Endodermal cell (in vitro differentiated cells): ENCODE data around the gene PLBD2. TPM values are rescaled to one million over a fixed set of nuclear protein-coding genes. Genes with fewer than 3 reads are reported as not detected.

Source experiments
- DNase-seq: peaks from one replicate; pipeline ENCODE4 v3.0.0-alpha.2; 2017
- H3K27ac ChIP-seq: 2 replicates; pipeline ENCODE4 v1.5.1; 2013; ENCODE audit warnings: mild to moderate bottlenecking, low read depth, low read length, moderate library complexity
- H3K27me3 ChIP-seq: 2 replicates; pipeline ENCODE4 v1.6.1; 2013; ENCODE audit warnings: mild to moderate bottlenecking, low read length, moderate library complexity; ENCODE audit not compliant: insufficient read depth, control insufficient read depth, poor library complexity, severe bottlenecking
- H3K36me3 ChIP-seq: 2 replicates; pipeline ENCODE4 v1.7.0; 2013; ENCODE audit warnings: mild to moderate bottlenecking, low read length, moderate library complexity; ENCODE audit not compliant: control insufficient read depth, insufficient read depth
- H3K4me1 ChIP-seq: one replicate; pipeline ENCODE4 v1.7.0; 2013; ENCODE audit warnings: low read length; ENCODE audit not compliant: control insufficient read depth, insufficient read depth
- H3K4me3 ChIP-seq: 2 replicates; pipeline ENCODE4 v1.5.1; 2013; ENCODE audit warnings: mild to moderate bottlenecking, low read length, moderate library complexity
- H3K9ac ChIP-seq: 2 replicates; pipeline ENCODE4 v1.6.1; 2013; ENCODE audit warnings: mild to moderate bottlenecking, low read length, moderate library complexity; ENCODE audit not compliant: poor library complexity, severe bottlenecking; ENCODE audit errors: extremely low read depth
- H3K9me3 ChIP-seq: 2 replicates; pipeline ENCODE4 v1.6.1; 2013; ENCODE audit warnings: mild to moderate bottlenecking, low read length, moderate library complexity; ENCODE audit not compliant: control insufficient read depth
- H3K27ac Mint-ChIP-seq: 2 replicates; pipeline ENCODE4 v1.8.0; 2020; ENCODE audit warnings: mixed read lengths
- H3K27me3 Mint-ChIP-seq: 2 replicates; pipeline ENCODE4 v1.8.0; 2021; ENCODE audit warnings: mild to moderate bottlenecking, mixed read lengths; ENCODE audit not compliant: insufficient read depth
- H3K36me3 Mint-ChIP-seq: 2 replicates; pipeline ENCODE4 v1.8.0; 2020; ENCODE audit warnings: low read depth, mixed read lengths
- H3K4me1 Mint-ChIP-seq: 2 replicates; pipeline ENCODE4 v1.8.0; 2020; ENCODE audit warnings: mixed read lengths
- H3K4me3 Mint-ChIP-seq: 2 replicates; pipeline ENCODE4 v1.8.0; 2020; ENCODE audit warnings: mild to moderate bottlenecking, moderate library complexity, mixed read lengths
- H3K9me3 Mint-ChIP-seq: 2 replicates; pipeline ENCODE4 v1.8.0; 2020; ENCODE audit warnings: mild to moderate bottlenecking, mixed read lengths
- CTCF ChIP-seq: fragments of 200-600 bp; sonication (generic); conservative IDR thresholded peaks from 2 replicates; pipeline ENCODE4 v1.5.0; 2021; ENCODE audit warnings: antibody characterized with exemption, mild to moderate bottlenecking
- WGBS, 2 experiments: methylation state at CpG; one replicate each; pipeline versions ENCODE4 v1.1.5 to v1.1.7; 2013; ENCODE audit warnings: missing lambda C conversion rate in 2 of 2, mixed read lengths in 1 of 2; ENCODE audit not compliant: insufficient coverage in 1 of 2, insufficient read length in 1 of 2; 5-methylcytosine and 5-hydroxymethylcytosine counted together
- total RNA-seq, 2 donors: library from RNA; stranded (reverse); fragmentation: NEBNext Ultra II Directional in 1 of 2; extraction: Animal tissue kit (Norgen Biotek cat#: 25700) in 1 of 2; gene quantifications; 2 replicates in 1 of 2; 3 replicates in 1 of 2; pipeline ENCODE4 v1.2.1, GENCODE V29; 2021

PLBD2 gene
- total RNA-seq, 2 donors from 2014 or later, result 19.6 to 27.6 TPM

GRCh38 chr12:113399490-113399889, 41.1 kb downstream of the PLBD2 start:
- H3K36me3 Mint-ChIP-seq, result no peaks in the 10 kb centered on the region
- H3K4me3 ChIP-seq, result no peak overlapping the region
- no peaks in the 10 kb centered on the region for H3K9me3 ChIP-seq
- H3K4me1 ChIP-seq, result no peaks in the 10 kb centered on the region
- no peak overlapping the region for H3K27ac ChIP-seq
- no peak overlapping the region for H3K27ac Mint-ChIP-seq
- H3K9ac ChIP-seq, result no peak overlapping the region
- H3K27me3 Mint-ChIP-seq, result peaks cover 10% of the 10 kb centered on the region
- H3K36me3 ChIP-seq, result no peaks in the 10 kb centered on the region
- no peaks in the 10 kb centered on the region for H3K9me3 Mint-ChIP-seq
- no peak for DNase-seq
- H3K4me3 Mint-ChIP-seq, result no peak overlapping the region
- H3K4me1 Mint-ChIP-seq, result peaks cover 1% of the 10 kb centered on the region
- H3K27me3 ChIP-seq, result no peaks in the 10 kb centered on the region
- WGBS, 2 experiments, result 95% methylated on average over 12 of the region's 12 CpGs
- TF ChIP-seq CTCF, result no peak

GRCh38 chr12:113400362-113400761, 42.0 kb downstream of the PLBD2 start:
- Mint-ChIP-seq H3K9me3 (no peaks in the 10 kb centered on the region), H3K4me3 (no peak overlapping the region), H3K27me3 (peaks cover 4% of the 10 kb centered on the region), H3K36me3 (no peaks in the 10 kb centered on the region), H3K4me1 (peaks cover 4% of the 10 kb centered on the region), H3K27ac (no peak overlapping the region)
- Histone ChIP-seq H3K27ac (no peak overlapping the region), H3K36me3 (no peaks in the 10 kb centered on the region), H3K9me3 (no peaks in the 10 kb centered on the region), H3K9ac (no peak overlapping the region), H3K27me3 (no peaks in the 10 kb centered on the region), H3K4me3 (no peak overlapping the region), H3K4me1 (no peaks in the 10 kb centered on the region)
- WGBS, 2 experiments, result 88 to 94% methylated on average over 3 of the region's 4 CpGs
- DNase-seq, result no peak
- TF ChIP-seq CTCF, result no peak

- H3K27me3 Mint-ChIP-seq, result no peaks in the 10 kb centered on the region
- peaks cover 7% of the 10 kb centered on the region for H3K4me1 Mint-ChIP-seq
- H3K9me3 ChIP-seq, result no peaks in the 10 kb centered on the region
- no peak for DNase-seq
- H3K27ac Mint-ChIP-seq, result no peak overlapping the region
- H3K4me1 ChIP-seq, result no peaks in the 10 kb centered on the region
- H3K27me3 ChIP-seq, result no peaks in the 10 kb centered on the region
- H3K9me3 Mint-ChIP-seq, result no peaks in the 10 kb centered on the region
- 91% methylated on average over 8 to 12 of the region's 13 CpGs for WGBS, 2 experiments
- no peak for TF ChIP-seq CTCF
- H3K36me3 Mint-ChIP-seq, result no peaks in the 10 kb centered on the region
- H3K9ac ChIP-seq, result no peak overlapping the region
- H3K4me3 ChIP-seq, result no peak overlapping the region
- no peaks in the 10 kb centered on the region for H3K36me3 ChIP-seq
- no peak overlapping the region for H3K4me3 Mint-ChIP-seq
- no peak overlapping the region for H3K27ac ChIP-seq
Measured at GRCh38 chr12:113401066-113402000, 42.9 kb downstream of the PLBD2 start.
